HPDE6-E6E7 (cell line): ENCODE measurements around the gene PKD2.
A peak's percentile ranks its signal among the peaks of the same experiment; 100 is the strongest.

ENCODE experiments used
- DNase-seq: peaks from one replicate; pipeline ENCODE4 v3.0.0; 2011; ENCODE audit warnings: missing footprints; ENCODE audit errors: extremely low spot score

Gene PKD2

GRCh38 chr4:88027611-88028608, 20.5 kb downstream of the PKD2 start:
- DNase-seq: peak; percentile 69

GRCh38 chr4:88028946-88029345, 21.5 kb downstream of the PKD2 start:
- no peak for DNase-seq

GRCh38 chr4:88029556-88029955, 22.1 kb downstream of the PKD2 start:
- no peak for DNase-seq

GRCh38 chr4:88030565-88031310, 23.3 kb downstream of the PKD2 start:
- no peak for DNase-seq

GRCh38 chr4:88033309-88033708, 25.9 kb downstream of the PKD2 start:
- DNase-seq: peak; percentile 29

GRCh38 chr4:88035292-88035691, 27.9 kb downstream of the PKD2 start:
- no peak for DNase-seq

GRCh38 chr4:88037447-88037846, 30.0 kb downstream of the PKD2 start:
- DNase-seq: no peak

GRCh38 chr4:88037936-88038335, 30.5 kb downstream of the PKD2 start:
- no peak for DNase-seq

GRCh38 chr4:88040707-88041106, 33.3 kb downstream of the PKD2 start:
- no peak for DNase-seq

- DNase-seq: no peak
These were observed 34.2 kb downstream of the PKD2 start for GRCh38 chr4:88041626-88042025.

- no peak for DNase-seq
These were observed 35.6 kb downstream of the PKD2 start for GRCh38 chr4:88043001-88043400.

GRCh38 chr4:88043586-88044340, 36.3 kb downstream of the PKD2 start:
- no peak for DNase-seq

GRCh38 chr4:88045021-88045420, 37.6 kb downstream of the PKD2 start:
- no peak for DNase-seq

GRCh38 chr4:88054229-88054628, 46.8 kb downstream of the PKD2 start:
- no peak for DNase-seq

GRCh38 chr4:88054901-88055300, 47.5 kb downstream of the PKD2 start:
- DNase-seq: peak; percentile 35

GRCh38 chr4:88058295-88058694, 50.9 kb downstream of the PKD2 start:
- DNase-seq: no peak

GRCh38 chr4:88059766-88060165, 52.3 kb downstream of the PKD2 start:
- no peak for DNase-seq

- no peak for DNase-seq
These were observed 53.0 kb downstream of the PKD2 start for GRCh38 chr4:88060431-88060830.

GRCh38 chr4:88062311-88062710, 54.9 kb downstream of the PKD2 start:
- DNase-seq: no peak

- DNase-seq: no peak
These were observed 55.4 kb downstream of the PKD2 start for GRCh38 chr4:88062843-88063242.

GRCh38 chr4:88063634-88064296, 56.3 kb downstream of the PKD2 start:
- no peak for DNase-seq
